Measurements from ENCODE around the gene PLXNC1. TPM values are rescaled to one million over a fixed set of nuclear protein-coding genes. Genes with fewer than 3 reads are reported as not detected.

PLXNC1 gene
- total RNA-seq, 2 experiments from 2014 or later, result 5.7 to 6.2 TPM

- ChIA-PET POLR2A (no interaction called here), CTCF (interaction anchor here (1.6 to 3.8 kb wide), 2 partner anchors 8 to 10 kb away, joined by 5 to 25 read pairs; no protein-coding TSS in a partner anchor)
- no peaks in the 10 kb centered on the region for H3K36me3 Mint-ChIP-seq
- no peak overlapping the region for H3K27ac Mint-ChIP-seq
- intact Hi-C loops (cut with micrococcal nuclease), result no loop called here
- peaks cover 12% of the 10 kb centered on the region for H3K4me1 Mint-ChIP-seq (ENCODE audit: low read depth)
- H3K4me3 Mint-ChIP-seq, result no peak overlapping the region
- no peaks in the 10 kb centered on the region for H3K9me3 Mint-ChIP-seq
- H3K27me3 Mint-ChIP-seq, result no peaks in the 10 kb centered on the region
- no peak for DNase-seq
Observed at GRCh38 chr12:94111302-94111701, 37.1 kb upstream of the PLXNC1 start.

- H3K36me3 Mint-ChIP-seq, result no peaks in the 10 kb centered on the region
- DNase-seq, result no peak
- ChIA-PET POLR2A (no interaction called here), CTCF (interaction anchor here (0.7 to 3.8 kb wide), 4 partner anchors 9 to 610 kb away, joined by 3 to 25 read pairs (median 4); no protein-coding TSS in a partner anchor)
- H3K9me3 Mint-ChIP-seq, result no peaks in the 10 kb centered on the region
- no peaks in the 10 kb centered on the region for H3K27me3 Mint-ChIP-seq
- H3K27ac Mint-ChIP-seq, result no peak overlapping the region
- intact Hi-C loops (cut with micrococcal nuclease), result no loop called here
- H3K4me3 Mint-ChIP-seq, result no peak overlapping the region
- H3K4me1 Mint-ChIP-seq (ENCODE audit: low read depth), result peaks cover 12% of the 10 kb centered on the region
Observed at GRCh38 chr12:94112121-94112520, 36.3 kb upstream of the PLXNC1 start.

GRCh38 chr12:94114166-94114565 lies 34.2 kb upstream of the PLXNC1 start:
- Mint-ChIP-seq H3K36me3 (no peaks in the 10 kb centered on the region), H3K4me1 (ENCODE audit: low read depth) (peaks cover 6% of the 10 kb centered on the region), H3K27ac (no peak overlapping the region), H3K9me3 (no peaks in the 10 kb centered on the region), H3K4me3 (no peak overlapping the region), H3K27me3 (no peaks in the 10 kb centered on the region)
- CTCF ChIA-PET, result no interaction called here
- intact Hi-C loops (cut with micrococcal nuclease), result no loop called here
- POLR2A ChIA-PET, result no interaction called here
- no peak for DNase-seq

GRCh38 chr12:94116191-94116590 lies 32.2 kb upstream of the PLXNC1 start:
- no peaks in the 10 kb centered on the region for H3K4me1 Mint-ChIP-seq (ENCODE audit: low read depth)
- no peaks in the 10 kb centered on the region for H3K27me3 Mint-ChIP-seq
- DNase-seq, result no peak
- H3K4me3 Mint-ChIP-seq, result no peak overlapping the region
- H3K9me3 Mint-ChIP-seq, result no peaks in the 10 kb centered on the region
- no peaks in the 10 kb centered on the region for H3K36me3 Mint-ChIP-seq
- ChIA-PET CTCF (no interaction called here), POLR2A (no interaction called here)
- intact Hi-C loops (cut with micrococcal nuclease), result no loop called here
- no peak overlapping the region for H3K27ac Mint-ChIP-seq

GRCh38 chr12:94121886-94122285 lies 26.5 kb upstream of the PLXNC1 start:
- H3K9me3 Mint-ChIP-seq, result no peaks in the 10 kb centered on the region
- intact Hi-C loops (cut with micrococcal nuclease), result no loop called here
- no peak overlapping the region for H3K4me3 Mint-ChIP-seq
- H3K27ac Mint-ChIP-seq, result no peak overlapping the region
- no peaks in the 10 kb centered on the region for H3K36me3 Mint-ChIP-seq
- ChIA-PET CTCF (no interaction called here), POLR2A (no interaction called here)
- peaks cover 42% of the 10 kb centered on the region for H3K4me1 Mint-ChIP-seq (ENCODE audit: low read depth)
- DNase-seq, result no peak
- H3K27me3 Mint-ChIP-seq, result no peaks in the 10 kb centered on the region

- H3K27me3 Mint-ChIP-seq, result no peaks in the 10 kb centered on the region
- peaks cover 43% of the 10 kb centered on the region for H3K4me1 Mint-ChIP-seq (ENCODE audit: low read depth)
- H3K36me3 Mint-ChIP-seq, result no peaks in the 10 kb centered on the region
- intact Hi-C loops (cut with micrococcal nuclease), result no loop called here
- no peak for DNase-seq
- no peaks in the 10 kb centered on the region for H3K9me3 Mint-ChIP-seq
- no peak overlapping the region for H3K4me3 Mint-ChIP-seq
- ChIA-PET POLR2A (no interaction called here), CTCF (interaction anchor here (2.6 kb wide), 1 partner anchor 12 kb away, joined by 8 read pairs; no protein-coding TSS in a partner anchor)
- no peak overlapping the region for H3K27ac Mint-ChIP-seq
Observed at GRCh38 chr12:94122591-94122990, 25.8 kb upstream of the PLXNC1 start.

GRCh38 chr12:94123127-94123526 lies 25.2 kb upstream of the PLXNC1 start:
- Mint-ChIP-seq H3K36me3 (no peaks in the 10 kb centered on the region), H3K27ac (no peak overlapping the region), H3K9me3 (no peaks in the 10 kb centered on the region), H3K4me3 (no peak overlapping the region), H3K4me1 (ENCODE audit: low read depth) (peaks cover 43% of the 10 kb centered on the region), H3K27me3 (no peaks in the 10 kb centered on the region)
- ChIA-PET CTCF (interaction anchor here (1.2 to 2.6 kb wide), 3 partner anchors 11 to 22 kb away, joined by 4 to 8 read pairs (median 5); no protein-coding TSS in a partner anchor), POLR2A (no interaction called here)
- DNase-seq, result no peak
- intact Hi-C loops (cut with micrococcal nuclease), result no loop called here

GRCh38 chr12:94126067-94126466 lies 22.3 kb upstream of the PLXNC1 start:
- Mint-ChIP-seq H3K36me3 (no peaks in the 10 kb centered on the region), H3K27me3 (no peaks in the 10 kb centered on the region), H3K27ac (no peak overlapping the region), H3K4me3 (no peak overlapping the region), H3K9me3 (no peaks in the 10 kb centered on the region), H3K4me1 (ENCODE audit: low read depth) (peaks cover 43% of the 10 kb centered on the region)
- intact Hi-C loops (cut with micrococcal nuclease), result no loop called here
- POLR2A ChIA-PET, result no interaction called here
- DNase-seq, result no peak
- CTCF ChIA-PET, result interaction anchor here (0.6 to 1.7 kb wide), 5 partner anchors 9 to 406 kb away, joined by 3 to 7 read pairs (median 5); no protein-coding TSS in a partner anchor

GRCh38 chr12:94127239-94128131 lies 20.9 kb upstream of the PLXNC1 start:
- DNase-seq, result no peak
- intact Hi-C loops (cut with micrococcal nuclease), result no loop called here
- Mint-ChIP-seq H3K9me3 (no peaks in the 10 kb centered on the region), H3K4me3 (no peak overlapping the region), H3K27ac (no peak overlapping the region), H3K27me3 (no peaks in the 10 kb centered on the region), H3K36me3 (no peaks in the 10 kb centered on the region), H3K4me1 (ENCODE audit: low read depth) (peaks cover 40% of the 10 kb centered on the region)
- ChIA-PET CTCF (no interaction called here), POLR2A (no interaction called here)

- no peak for DNase-seq
- ChIA-PET CTCF (no interaction called here), POLR2A (no interaction called here)
- H3K27ac Mint-ChIP-seq, result no peak overlapping the region
- intact Hi-C loops (cut with micrococcal nuclease), result no loop called here
- H3K36me3 Mint-ChIP-seq, result no peaks in the 10 kb centered on the region
- H3K4me3 Mint-ChIP-seq, result no peak overlapping the region
- no peaks in the 10 kb centered on the region for H3K27me3 Mint-ChIP-seq
- H3K4me1 Mint-ChIP-seq (ENCODE audit: low read depth), result peaks cover 32% of the 10 kb centered on the region
- no peaks in the 10 kb centered on the region for H3K9me3 Mint-ChIP-seq
Observed at GRCh38 chr12:94128280-94128679, 20.1 kb upstream of the PLXNC1 start.

GRCh38 chr12:94133964-94134795 lies 14.2 kb upstream of the PLXNC1 start:
- H3K4me1 Mint-ChIP-seq (ENCODE audit: low read depth), result peaks cover 2% of the 10 kb centered on the region
- H3K9me3 Mint-ChIP-seq, result no peaks in the 10 kb centered on the region
- peak; percentile 31 for DNase-seq
- intact Hi-C loops (cut with micrococcal nuclease), result loop anchor here (1.0 kb wide), 3 partner anchors 10 to 398 kb away; no protein-coding TSS in a partner anchor
- H3K27ac Mint-ChIP-seq, result no peak overlapping the region
- no peaks in the 10 kb centered on the region for H3K27me3 Mint-ChIP-seq
- ChIA-PET POLR2A (no interaction called here), CTCF (interaction anchor here (0.6 to 3.1 kb wide), 32 partner anchors 8 to 939 kb away, joined by 3 to 25 read pairs (median 4); partner anchors contain the start of genes CEP83 and PLXNC1)
- H3K4me3 Mint-ChIP-seq, result no peak overlapping the region
- no peaks in the 10 kb centered on the region for H3K36me3 Mint-ChIP-seq

GRCh38 chr12:94135896-94136295 lies 12.5 kb upstream of the PLXNC1 start:
- Mint-ChIP-seq H3K9me3 (no peaks in the 10 kb centered on the region), H3K27me3 (no peaks in the 10 kb centered on the region), H3K27ac (no peak overlapping the region), H3K4me3 (no peak overlapping the region), H3K36me3 (no peaks in the 10 kb centered on the region), H3K4me1 (ENCODE audit: low read depth) (peaks cover 2% of the 10 kb centered on the region)
- DNase-seq, result no peak
- intact Hi-C loops (cut with micrococcal nuclease), result no loop called here
- POLR2A ChIA-PET, result no interaction called here
- CTCF ChIA-PET, result interaction anchor here (1.1 to 3.1 kb wide), 9 partner anchors 9 to 403 kb away, joined by 3 to 25 read pairs (median 10); partner anchors contain the start of gene PLXNC1

Data from activated CD4-positive, alpha-beta memory T cell treated with anti-CD3 and anti-CD28 coated beads for 36 hours (primary cell).